Epithelial cell of proximal tubule (primary cell): ENCODE measurements around the gene CDH2. TPM values are rescaled to one million over a fixed set of nuclear protein-coding genes. Genes with fewer than 3 reads are reported as not detected.

Experiments used
- DNase-seq: peaks from one replicate; pipeline ENCODE4 v3.0.0-alpha.2; 2011; ENCODE audit warnings: low read depth
- H3K4me3 ChIP-seq: 2 replicates; pipeline ENCODE4 v1.5.1; 2011; ENCODE audit warnings: low read depth, mild to moderate bottlenecking, low read length
- total RNA-seq: library from RNA; depleted of rRNA; stranded (reverse); fragments of >200 nt; gene quantifications from 2 replicates; pipeline ENCODE4 v1.2.3, GENCODE V29; 2015
- TF ChIP-seq, protein P1 (sequence below): conservative IDR thresholded peaks from 2 replicates; pipeline ENCODE4 v1.5.1; 2012; ENCODE audit warnings: low read depth, mild to moderate bottlenecking, low read length

CDH2 gene
- total RNA-seq, 1 donor from 2014 or later, result 74.5 TPM

DNA sequence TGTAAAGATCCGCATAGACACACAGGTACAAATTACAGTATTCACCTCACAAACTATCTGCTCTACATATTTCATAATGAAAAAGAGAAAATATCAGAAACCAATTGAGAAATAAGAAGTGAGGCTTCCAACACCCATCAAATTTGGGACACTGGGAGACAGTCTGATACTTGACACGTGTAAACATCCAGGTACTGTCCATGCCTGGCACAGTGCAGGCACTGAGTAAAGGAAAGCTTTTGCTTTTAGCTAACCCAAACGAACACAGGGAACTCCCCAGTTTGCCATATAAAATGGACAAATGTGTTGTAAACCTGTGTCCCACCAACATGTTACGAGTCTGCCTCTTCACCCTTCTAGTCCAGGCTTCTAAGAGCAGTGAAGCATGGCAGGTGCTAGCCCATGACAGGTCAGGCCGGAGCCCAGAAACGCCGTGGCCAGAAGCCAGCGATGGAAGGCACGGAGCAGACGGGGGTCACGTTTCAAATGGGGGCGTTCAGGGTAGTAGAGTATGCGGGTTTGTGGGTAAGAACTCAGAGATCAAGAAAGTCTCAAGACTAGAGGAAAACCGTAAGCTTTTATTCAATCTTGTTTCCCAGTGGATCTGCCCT, 27.0 kb downstream of the CDH2 start:
- H3K4me3 ChIP-seq, result peak overlapping the region; percentile 12
- DNase-seq, result no peak
- TF ChIP-seq, protein P1, sequence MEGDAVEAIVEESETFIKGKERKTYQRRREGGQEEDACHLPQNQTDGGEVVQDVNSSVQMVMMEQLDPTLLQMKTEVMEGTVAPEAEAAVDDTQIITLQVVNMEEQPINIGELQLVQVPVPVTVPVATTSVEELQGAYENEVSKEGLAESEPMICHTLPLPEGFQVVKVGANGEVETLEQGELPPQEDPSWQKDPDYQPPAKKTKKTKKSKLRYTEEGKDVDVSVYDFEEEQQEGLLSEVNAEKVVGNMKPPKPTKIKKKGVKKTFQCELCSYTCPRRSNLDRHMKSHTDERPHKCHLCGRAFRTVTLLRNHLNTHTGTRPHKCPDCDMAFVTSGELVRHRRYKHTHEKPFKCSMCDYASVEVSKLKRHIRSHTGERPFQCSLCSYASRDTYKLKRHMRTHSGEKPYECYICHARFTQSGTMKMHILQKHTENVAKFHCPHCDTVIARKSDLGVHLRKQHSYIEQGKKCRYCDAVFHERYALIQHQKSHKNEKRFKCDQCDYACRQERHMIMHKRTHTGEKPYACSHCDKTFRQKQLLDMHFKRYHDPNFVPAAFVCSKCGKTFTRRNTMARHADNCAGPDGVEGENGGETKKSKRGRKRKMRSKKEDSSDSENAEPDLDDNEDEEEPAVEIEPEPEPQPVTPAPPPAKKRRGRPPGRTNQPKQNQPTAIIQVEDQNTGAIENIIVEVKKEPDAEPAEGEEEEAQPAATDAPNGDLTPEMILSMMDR, result no peak

DNA sequence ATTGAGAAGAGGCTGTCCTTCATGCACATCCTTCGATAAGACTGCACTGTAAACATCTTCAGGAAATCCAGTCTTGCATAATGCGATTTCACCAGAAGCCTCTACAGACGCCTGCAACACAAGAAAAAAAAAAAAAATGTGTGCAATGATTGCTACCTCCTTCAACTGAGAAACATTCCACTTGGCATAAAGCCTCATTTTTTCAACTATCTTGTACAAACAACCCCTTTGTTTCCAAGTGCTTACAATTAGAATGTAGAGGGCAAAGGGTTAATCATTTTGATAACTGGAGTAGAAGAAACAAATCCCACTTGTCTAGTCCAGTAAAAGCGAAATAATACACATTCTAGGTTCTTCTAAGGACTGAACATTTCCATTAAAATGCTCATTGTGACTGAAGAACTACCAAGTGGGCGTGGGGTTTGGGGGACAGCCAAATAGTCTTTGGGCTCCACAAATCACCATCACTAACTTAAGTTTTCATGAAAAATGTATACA, 29.2 kb downstream of the CDH2 start:
- no peak overlapping the region for H3K4me3 ChIP-seq
- TF ChIP-seq, protein P1, result no peak
- DNase-seq, result peak; percentile 52

DNA sequence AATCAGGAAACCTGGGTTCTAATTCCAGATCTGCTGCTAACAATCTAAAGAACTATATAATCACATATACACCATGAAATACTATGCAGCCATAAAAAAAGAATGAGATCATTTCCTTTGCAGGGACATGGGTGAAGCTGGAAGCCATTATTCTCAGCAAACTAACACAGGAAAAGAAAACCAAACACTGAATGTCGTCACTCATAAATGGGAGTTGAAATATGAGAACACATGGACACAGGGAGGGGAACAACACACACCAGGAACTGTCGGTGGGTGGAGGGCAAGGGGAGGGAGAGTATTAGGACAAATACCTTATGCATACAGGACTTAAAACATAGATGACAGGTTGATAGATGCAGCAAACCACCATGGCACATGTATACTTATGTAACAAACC, 33.2 kb downstream of the CDH2 start:
- no peak overlapping the region for H3K4me3 ChIP-seq
- TF ChIP-seq, protein P1, result no peak
- no peak for DNase-seq

DNA sequence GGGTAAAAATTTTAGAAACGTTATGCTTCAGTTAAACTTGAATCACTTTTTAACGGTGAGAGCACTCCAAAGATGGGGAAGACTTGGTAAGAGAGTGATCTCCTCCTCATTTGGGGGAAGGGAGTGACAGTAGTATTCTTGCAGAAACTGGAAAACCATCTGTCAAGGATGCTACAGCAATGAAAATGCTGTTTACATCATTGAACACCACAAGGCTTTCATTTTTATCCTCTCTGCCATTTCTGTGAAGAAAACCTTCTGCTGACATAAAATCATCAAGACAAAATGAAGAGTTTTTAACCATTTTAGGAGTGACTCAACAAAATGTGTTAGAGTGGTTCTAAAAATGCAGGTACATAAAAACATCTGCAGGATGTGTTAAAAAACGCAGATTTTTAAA, 38.1 kb downstream of the CDH2 start:
- H3K4me3 ChIP-seq, result no peak overlapping the region
- no peak for DNase-seq
- TF ChIP-seq, protein P1, result no peak

DNA sequence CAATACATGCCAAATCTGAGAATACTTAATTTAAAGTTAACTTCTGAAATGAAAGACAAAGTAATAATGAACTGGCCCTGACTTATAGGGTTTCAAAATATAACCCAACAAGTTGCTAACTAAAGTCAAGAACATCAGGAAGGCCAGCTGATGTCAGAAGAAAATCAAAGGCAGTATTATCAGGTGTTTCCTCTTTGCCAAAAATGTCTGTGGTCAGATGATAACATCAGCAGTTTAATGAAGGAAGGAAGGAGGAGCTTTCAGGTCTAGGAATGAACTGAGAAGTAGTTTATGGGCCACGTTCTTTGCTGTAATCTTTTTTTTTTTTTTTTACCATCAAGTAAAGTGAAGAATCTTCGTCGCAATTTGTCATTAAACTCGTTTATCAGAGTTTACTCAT, 40.9 kb downstream of the CDH2 start:
- no peak for DNase-seq
- no peak overlapping the region for H3K4me3 ChIP-seq
- TF ChIP-seq, protein P1, result no peak

DNA sequence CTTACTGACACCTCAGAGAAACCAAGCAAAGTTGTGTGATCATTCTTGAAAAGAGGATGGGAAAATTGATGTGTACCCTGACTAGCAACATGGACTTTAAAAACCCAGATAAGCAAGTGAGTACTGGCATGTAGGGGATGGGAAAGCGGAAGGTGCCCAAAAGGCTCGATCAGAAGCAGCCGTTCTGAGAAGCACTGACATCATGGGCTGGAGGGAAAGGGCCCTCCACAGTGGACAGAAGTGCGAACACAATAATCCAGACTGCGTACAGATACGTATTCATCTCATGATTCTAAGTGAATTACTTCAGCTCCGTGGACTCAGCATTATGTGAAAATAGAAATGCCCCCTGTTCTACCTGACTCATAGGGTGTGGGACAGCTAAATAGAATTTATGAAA, 42.2 kb downstream of the CDH2 start:
- TF ChIP-seq, protein P1, result no peak
- no peak for DNase-seq
- no peak overlapping the region for H3K4me3 ChIP-seq

DNA sequence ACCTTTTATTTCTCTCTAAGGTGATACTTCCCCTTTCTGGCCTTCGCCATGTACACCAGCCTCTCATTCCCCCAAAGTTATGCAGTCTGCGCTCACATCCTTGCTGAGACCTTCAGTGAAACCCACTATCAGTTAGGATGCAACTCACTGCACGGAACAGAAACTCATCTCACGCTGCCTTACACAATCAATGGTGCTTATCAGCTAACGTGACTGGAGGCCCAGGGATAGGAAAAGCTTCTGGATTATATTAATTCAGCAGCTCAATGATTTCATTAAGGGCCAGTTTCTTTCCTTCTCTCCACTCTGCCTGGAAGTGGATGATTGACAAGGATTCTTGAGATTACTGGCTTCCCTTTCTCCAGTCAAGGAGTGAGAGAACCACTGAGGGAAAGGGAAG, 44.8 kb downstream of the CDH2 start:
- H3K4me3 ChIP-seq, result no peak overlapping the region
- TF ChIP-seq, protein P1, result no peak
- no peak for DNase-seq
